ENCODE results near the gene HK1.
"Not testable (repeated sequence)": the region's sequence is repeated elsewhere in the genome, so short reads cannot be mapped to it uniquely, and the experiment has no call there.

HK1 gene

DNA sequence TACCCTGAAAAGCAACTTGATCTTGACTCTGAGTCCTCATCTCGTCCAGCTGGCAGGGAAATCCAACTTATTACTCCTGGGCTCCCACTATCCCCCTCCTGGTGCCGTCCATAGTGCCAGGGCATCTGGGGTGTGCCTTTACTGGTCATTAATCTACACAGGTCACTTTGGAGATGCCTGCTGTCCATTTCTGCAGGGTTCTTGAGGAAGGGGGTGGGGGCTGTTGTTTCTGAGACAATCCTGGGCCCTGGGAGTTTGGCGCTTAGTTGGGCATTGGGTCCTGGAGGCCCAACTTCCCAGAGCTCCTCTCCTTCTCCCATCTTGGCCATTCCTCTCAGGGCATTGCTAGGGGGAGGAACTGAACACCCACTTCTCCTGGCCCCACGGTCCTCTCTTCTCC, 144.4 kb downstream of the HK1 start:
- no peak for DNase-seq (ENCODE audit: low spot score)

- DNase-seq (ENCODE audit: low spot score) = no peak
Measured at GRCh38 chr10:69425041-69425440, 146.7 kb downstream of the HK1 start.

DNA sequence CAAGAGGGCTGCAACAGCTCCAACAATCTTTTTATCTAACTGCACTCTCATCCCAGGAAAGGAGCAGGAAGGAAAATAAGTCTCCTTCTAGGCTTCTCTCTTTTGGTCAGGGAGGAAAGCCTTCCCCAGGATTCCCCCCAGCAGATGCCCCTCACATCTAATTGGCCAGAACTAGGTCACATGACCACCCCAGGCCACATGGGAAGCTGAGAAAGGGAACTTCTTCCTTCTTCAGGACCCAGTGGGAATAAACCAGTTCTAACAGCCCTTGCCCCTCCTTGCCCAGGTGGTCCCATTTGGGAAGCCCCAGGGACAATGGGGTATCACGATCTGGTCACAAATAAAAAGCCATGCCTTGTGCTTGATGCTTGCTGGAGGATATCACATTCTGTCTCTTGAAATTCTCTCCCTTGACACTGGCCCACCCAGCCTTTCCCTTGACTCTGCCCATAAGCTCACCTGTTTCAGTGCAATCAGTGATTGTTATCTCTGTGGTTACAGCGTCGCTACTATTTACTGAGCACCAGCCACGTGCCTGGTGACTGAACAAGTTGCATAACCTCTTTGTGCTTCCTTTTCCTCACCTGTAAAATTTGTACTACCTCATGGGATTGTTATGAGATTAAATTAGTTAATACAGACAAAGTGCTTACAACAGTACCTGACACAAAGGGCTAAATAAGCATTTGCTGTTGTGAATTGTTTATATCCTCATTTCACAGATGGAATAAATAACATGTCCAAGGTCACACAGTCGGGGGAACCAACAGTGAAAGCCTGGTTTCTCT, 147.4 kb downstream of the HK1 start:
- DNase-seq (ENCODE audit: low spot score) = peak; percentile 34

- no peak for DNase-seq (ENCODE audit: low spot score)
Measured at GRCh38 chr10:69426376-69426727, 148.1 kb downstream of the HK1 start.

- DNase-seq (ENCODE audit: low spot score) = no peak
Measured at GRCh38 chr10:69428165-69428564, 149.9 kb downstream of the HK1 start.

GRCh38 chr10:69434169-69434568, 155.9 kb downstream of the HK1 start:
- no peak for DNase-seq (ENCODE audit: low spot score)

DNA sequence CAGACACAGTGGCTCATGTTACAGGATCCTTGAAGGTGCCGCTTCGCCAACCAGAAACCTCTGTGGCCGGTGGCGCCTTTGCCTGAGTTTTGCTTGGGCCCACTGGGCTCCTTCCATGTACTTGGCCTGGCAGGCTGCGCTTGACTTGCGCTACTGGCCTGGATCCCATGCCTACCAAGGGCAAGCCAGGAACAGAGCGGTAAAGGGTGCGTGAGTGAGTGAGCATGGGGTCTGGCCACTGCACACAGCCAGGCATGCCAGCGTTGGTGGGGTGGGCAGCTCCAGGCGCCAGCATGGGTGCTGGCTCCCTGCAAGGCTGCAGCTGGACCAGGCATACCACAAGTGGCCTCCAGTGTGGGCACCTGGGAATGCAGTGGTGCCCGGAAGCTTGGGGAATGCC, 156.6 kb downstream of the HK1 start:
- no peak for DNase-seq (ENCODE audit: low spot score)

GRCh38 chr10:69435966-69436520, 157.7 kb downstream of the HK1 start:
- no peak for DNase-seq (ENCODE audit: low spot score)

DNA sequence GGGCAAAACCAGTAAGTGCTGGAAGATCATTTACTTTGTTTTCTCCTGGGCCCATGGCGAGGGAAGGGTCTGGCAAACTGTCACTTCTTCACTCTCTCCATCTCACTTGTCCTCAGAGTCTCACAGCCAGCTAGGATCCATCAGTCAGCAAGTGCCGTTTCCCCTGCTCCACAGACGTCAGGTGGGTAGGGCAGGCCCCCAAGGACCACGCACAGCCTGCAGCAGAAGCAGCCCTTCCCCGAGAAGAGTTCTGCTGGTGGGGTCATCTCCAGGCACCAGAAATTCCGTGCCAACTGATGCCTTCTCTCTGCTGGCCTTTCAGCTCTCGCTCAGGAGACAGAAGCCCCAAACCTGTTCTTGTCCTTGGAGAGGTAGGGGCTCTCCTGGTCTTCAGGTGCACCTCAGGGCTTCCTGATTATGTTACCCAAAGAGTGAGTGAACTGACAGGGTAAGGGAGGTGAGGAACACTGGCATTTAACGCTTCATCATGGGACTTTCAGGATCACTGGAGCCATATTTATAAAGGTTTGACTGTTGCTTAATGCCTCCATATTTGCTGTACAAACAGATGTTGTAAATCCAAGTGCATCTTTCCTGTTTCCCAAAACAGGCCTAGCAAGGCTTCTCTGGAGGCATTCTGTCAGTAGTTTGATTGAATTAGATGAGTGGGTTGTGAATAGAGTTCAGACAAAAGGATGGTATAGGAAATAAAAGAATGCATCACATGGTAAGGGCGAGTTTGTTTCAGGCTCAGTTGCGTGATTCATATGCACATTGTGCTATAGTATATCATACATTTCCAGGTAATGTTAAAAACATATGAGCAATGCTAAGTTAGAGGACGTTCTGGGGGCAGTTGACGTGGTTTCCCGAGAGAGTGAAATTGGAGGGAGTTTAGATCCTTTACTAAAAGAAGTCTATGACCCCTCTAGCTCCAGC, 159.3 kb downstream of the HK1 start:
- no peak for DNase-seq (ENCODE audit: low spot score)

- no peak for DNase-seq (ENCODE audit: low spot score)
Measured at GRCh38 chr10:69438536-69439349, 160.4 kb downstream of the HK1 start.

GRCh38 chr10:69439350-69439739, 161.0 kb downstream of the HK1 start:
- DNase-seq (ENCODE audit: low spot score) = no peak

GRCh38 chr10:69439813-69440506, 161.7 kb downstream of the HK1 start:
- no peak for DNase-seq (ENCODE audit: low spot score)

GRCh38 chr10:69443354-69443753, 165.1 kb downstream of the HK1 start:
- DNase-seq (ENCODE audit: low spot score) = no peak

DNA sequence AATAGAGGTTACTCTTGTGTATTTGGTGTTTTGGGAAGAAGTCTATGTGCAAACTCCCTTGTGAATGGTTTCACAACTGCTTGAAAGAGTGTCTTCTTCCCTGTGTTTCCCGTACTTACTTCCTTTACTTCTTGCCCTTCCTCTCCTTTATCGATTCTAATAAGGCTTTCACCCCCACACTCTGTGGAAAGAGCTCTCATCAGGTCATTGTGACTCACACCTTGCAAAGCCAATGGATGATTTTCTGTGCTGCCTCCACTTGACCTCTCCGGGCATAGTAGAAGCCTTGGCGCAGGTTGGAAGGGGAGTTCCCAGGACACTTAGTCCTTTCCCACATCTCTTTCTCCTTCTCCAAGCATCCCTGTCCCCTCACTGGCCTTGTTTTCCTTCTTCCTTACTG, 166.7 kb downstream of the HK1 start:
- DNase-seq (ENCODE audit: low spot score) = no peak

DNA sequence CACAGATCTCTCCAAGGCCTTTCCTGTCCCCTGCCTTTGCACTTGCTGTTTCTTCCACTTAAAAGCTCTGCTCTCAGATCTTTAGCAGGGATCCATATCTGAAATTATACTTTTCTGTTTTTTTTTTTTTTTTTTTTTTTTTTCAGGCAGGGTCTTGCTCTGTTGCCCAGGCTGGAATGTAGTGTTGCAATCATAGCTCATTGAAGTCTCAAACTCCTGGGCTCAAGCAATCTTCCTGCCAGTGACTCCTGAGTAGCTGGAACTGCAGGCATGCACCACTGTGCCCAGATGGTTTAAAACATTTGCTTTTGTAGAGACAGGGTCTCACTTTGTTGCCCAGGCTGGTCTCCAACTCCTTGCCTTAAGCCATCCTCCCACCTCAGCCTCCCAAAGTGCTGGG, 167.9 kb downstream of the HK1 start:
- no peak for DNase-seq (ENCODE audit: low spot score)

DNA sequence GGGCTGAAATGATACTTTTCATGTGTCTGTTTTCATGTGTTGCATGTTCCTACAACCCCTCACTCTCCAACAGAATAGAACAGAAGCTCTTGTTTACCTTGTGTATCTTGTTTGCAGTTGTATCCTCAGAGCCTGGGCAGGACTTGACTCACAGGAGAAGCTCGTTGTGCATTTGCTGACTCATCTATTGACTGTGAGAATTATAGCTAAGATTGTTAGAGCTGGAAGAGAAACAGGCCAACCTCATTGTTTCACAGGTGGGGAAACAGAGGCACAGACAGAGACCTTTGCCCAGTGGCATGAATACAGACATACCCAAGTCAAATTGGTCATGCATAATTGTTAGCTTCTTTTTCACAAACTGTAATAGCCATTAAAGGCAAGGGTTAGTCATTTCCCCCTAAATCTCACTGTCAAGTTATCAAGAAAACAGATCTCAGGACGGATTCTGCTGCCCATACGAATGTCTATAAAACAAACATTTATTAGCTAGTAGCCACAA, 168.4 kb downstream of the HK1 start:
- no peak for DNase-seq (ENCODE audit: low spot score)

DNA sequence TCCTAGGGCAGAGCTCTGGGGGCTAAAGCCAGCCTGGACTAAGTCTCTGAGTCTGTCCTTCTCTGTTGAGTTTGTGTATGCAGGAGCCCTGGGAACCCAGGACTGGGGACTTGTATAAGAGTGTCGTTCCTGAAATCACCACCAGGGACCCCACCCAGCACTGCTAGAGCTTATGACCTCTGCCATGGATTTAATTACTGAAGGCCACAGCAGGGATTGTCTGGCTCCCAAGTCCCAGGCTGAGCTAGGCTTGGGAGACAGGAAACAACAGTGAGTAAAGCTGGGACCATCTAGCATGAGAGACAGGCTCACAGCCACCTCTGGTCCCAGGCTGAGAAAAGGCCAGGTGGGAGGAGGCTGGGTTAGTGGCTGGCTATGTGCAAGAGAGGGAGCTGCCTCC, 171.5 kb downstream of the HK1 start:
- peak; percentile 66 for DNase-seq (ENCODE audit: low spot score)

DNA sequence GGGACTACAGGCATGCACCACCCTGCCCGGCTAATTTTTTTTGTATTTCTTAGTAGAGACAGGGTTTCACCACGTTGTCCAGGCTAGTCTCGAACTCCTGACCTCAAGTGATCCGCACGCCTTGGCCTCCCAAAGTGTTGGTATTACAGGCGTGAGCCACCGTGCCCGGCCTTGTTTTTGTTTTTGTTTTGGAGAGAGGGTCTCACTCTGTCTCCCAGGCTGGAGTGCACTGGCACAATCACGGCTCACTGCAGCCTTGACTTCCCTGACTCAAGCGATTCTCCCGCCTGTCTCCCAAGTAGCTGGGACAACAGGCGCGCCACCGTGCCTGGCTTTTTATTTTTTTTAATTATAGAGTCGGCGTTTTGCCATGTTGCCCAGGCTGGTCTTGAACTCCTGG, 172.1 kb downstream of the HK1 start:
- not testable (repeated sequence) for DNase-seq (ENCODE audit: low spot score)

DNA sequence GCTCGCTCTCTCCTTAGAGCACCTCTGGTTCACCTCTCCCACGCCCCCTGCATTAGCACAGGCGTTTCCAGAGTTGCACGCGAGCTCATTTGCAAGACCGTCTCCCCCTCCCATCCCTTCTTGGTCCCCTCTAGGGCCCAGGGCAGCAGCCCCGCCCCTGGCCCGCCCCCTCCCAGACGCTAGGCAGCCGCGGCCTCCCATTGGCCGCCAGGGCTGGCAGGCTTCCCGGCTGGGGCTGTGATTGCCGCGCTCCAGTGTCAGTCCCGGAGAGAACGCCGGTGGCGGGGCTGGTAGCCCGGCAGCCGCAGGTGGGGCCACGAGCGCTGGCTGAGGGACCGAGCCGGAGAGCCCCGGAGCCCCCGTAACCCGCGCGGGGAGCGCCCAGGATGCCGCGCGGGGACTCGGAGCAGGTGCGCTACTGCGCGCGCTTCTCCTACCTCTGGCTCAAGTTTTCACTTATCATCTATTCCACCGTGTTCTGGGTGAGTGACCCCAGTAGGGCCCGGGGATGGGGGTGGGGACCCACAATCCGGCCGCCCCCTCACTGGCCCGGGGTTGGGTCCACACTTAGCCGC, 173.0 kb downstream of the HK1 start, which contains the start of gene TSPAN15:
TSPAN15 (plus strand) TSS at position 257 of the 575 bp plus-strand sequence; CDS start at position 387, 130 bp downstream.
- DNase-seq (ENCODE audit: low spot score) = peak; percentile 87
